ENCODE results near the gene SULT2A1.

The SULT2A1 gene

GRCh38 chr19:47821460-47822020 lies 64.6 kb downstream of the SULT2A1 start, which contains the start of gene CRX:
CRX (plus strand) TSS chr19:47821937; CDS start chr19:47834444, 12,507 bp downstream.
- no peak for TF ChIP-seq CTCF (conservative IDR thresholded peaks at IDR 0.05; ENCODE audit: control insufficient read depth, insufficient read depth, low read depth, low read length)
- no peak for DNase-seq (ENCODE audit: low read depth)
- no peak within 1 kb of the TSS for H3K4me3 ChIP-seq (ENCODE audit: control insufficient read depth, low read depth, low read length)

Measured in fibroblast of mammary gland (primary cell).